GM18505 (cell line): Measurements from ENCODE around the gene CARHSP1.
"Not testable (repeated sequence)": the region's sequence is repeated elsewhere in the genome, so short reads cannot be mapped to it uniquely, and the experiment has no call there.

Experiments used
- ATAC-seq: cut with Tn5 transposase; IDR thresholded peaks from one replicate; pipeline ENCODE4 v1.9.1; 2021; ENCODE audit not compliant: unreplicated experiment
- POLR2A ChIP-seq: IDR thresholded peaks from 4 replicates; pipeline ENCODE4 v1.6.1; 2011; ENCODE audit warnings: borderline replicate concordance; ENCODE audit not compliant: insufficient read depth, insufficient read length; ENCODE audit errors: extremely low read depth

The CARHSP1 gene

DNA sequence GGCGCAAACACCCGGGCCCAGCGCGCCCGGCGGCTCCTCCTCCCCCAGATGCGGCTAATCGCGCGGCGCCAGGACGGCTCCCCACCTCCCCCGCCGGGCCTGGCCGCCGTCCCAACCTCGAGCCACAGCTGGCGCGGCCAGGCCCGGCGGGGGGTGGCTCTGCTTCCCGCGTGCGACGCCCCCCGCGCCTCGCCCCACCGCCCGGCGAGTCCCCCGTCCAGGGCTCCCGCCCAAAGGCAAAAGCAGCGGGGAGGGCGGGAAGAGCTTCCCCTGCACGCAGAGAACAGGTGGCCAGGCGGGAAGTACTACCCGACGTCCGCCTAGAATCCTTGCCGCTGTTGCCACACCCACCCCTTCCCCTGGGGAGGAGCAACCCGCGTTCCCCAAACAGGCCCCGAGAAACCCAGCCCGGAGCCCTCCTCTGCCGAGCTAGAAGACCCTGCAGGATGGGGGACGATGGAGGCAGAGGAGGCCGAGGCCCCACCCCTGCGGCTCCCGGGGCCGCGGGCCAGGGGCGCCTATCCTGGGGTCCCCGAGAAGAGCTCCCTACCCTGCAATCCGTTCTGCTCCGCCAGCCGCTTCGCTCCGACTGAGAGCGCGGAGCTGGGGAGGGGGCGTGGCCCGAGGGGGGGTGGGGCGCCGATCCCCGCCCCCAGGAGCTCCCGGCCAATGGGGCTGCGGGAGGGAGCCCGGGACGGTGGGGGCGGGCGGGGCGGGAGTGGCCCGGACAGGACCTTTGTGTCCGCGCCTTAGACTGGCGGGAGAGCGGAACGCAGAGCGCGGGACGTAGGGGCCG, at the start of gene CARHSP1:
Gene CARHSP1, minus strand, starts transcription at position 591 of the 796 bp plus-strand sequence. CDS start 9,678 bp downstream, outside the sequence.
- ATAC-seq, result peak; percentile 63
- peak; percentile 71 for TF ChIP-seq POLR2A

GRCh38 chr16:8917336-8917735, 48.5 kb upstream of the CARHSP1 start:
- ATAC-seq, result not testable (repeated sequence)

DNA sequence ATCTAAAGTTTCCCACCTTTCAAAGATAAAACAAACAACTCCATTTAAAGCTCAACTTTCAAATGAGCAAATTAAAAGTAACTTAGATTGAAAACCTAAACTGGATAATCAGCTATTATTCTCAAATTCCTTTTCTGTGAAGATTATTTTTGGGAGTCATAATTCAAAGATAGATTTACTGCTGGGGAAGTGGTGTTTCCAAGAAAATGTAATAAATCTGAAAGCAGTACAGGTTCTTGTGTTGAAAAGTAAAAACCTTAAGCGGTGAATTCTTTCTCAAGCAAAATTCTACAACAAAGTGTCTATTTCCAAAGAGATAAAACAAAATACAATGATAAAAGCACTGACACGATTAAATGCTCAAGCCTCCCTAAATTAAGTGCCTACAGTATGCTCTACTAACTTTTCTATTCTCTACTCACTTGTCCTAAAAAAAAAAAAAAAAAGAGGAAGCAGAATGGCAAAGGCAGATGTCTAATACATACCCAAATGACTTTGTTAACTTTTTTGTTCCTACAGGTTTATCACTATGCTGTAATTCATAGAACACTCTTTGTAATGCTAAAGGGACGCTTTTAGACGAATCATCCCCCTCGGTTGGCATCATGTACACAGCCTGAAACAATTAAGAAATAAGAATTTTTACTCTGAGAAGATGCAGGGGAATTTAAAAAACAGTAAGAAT, 47.9 kb upstream of the CARHSP1 start:
- TF ChIP-seq POLR2A, result no peak
- ATAC-seq, result no peak

DNA sequence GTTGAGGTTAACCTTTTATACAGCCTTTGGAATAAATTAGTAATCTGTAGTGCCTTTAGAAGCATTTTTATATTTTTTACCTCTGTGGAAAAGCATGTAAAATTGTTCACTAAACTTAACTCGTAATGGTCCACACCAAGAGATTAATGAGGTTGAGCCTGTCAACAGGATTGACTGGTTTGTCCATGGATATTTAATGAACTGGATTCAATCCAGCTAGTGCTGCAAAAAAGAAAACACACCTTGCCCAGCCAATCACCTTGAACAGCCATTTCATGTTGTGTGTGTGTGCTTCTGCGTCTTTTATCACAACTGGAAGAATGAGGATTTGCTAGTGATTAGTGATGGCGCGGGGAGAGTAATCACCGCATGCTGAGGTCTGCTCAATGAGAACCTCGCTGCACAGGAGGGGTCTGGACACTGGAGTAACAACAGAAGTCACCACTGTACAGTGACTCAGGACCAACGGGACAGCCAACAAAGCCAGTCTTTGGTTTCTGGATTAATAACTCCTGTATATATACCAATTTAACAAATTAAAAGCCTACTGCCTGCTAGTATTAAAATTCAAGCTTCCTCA, 47.0 kb upstream of the CARHSP1 start:
- no peak for TF ChIP-seq POLR2A
- ATAC-seq, result no peak

- ATAC-seq, result no peak
- TF ChIP-seq POLR2A, result no peak
Measured at GRCh38 chr16:8914098-8914497, 45.3 kb upstream of the CARHSP1 start.

- no peak for TF ChIP-seq POLR2A
- no peak for ATAC-seq
Measured at GRCh38 chr16:8912793-8913192, 44.0 kb upstream of the CARHSP1 start.

GRCh38 chr16:8910811-8911210, 42.0 kb upstream of the CARHSP1 start:
- no peak for ATAC-seq

DNA sequence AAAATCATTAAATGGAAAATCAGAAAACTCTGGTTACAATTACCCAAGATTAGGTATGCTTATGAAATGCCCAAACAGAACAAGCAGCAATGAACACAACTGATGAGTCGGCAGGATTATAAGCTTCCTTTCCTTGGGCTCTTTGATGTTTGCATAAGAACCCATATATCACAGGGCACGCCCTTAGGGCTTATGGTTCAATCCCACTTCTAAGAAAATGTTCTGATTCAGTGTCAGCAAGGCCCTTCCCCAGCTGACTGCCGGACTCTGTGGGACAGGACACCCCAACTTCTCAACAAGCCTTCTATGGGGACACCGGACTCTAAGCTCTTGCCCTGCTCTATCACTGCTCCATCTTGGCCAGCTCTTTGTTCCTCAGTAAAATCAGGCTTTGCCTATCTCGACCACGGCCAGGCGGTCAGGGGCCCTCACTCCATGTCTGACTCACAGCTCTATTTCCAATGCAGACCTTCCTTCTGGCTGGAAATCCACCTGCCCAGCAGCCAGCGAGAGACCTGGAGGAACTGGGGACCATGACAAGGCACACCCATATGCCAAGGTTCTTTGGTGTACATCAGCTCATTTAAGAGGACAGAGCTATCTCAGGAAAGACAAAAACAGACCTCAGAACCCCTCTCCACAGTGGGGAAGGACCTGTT, 40.1 kb upstream of the CARHSP1 start:
- no peak for TF ChIP-seq POLR2A
- no peak for ATAC-seq

More at GRCh38 chr16:8910811-8911210, 42.0 kb upstream of the CARHSP1 start:
- TF ChIP-seq POLR2A, result no peak

- no peak for ATAC-seq
- no peak for TF ChIP-seq POLR2A
Measured at GRCh38 chr16:8907096-8907495, 38.3 kb upstream of the CARHSP1 start.

DNA sequence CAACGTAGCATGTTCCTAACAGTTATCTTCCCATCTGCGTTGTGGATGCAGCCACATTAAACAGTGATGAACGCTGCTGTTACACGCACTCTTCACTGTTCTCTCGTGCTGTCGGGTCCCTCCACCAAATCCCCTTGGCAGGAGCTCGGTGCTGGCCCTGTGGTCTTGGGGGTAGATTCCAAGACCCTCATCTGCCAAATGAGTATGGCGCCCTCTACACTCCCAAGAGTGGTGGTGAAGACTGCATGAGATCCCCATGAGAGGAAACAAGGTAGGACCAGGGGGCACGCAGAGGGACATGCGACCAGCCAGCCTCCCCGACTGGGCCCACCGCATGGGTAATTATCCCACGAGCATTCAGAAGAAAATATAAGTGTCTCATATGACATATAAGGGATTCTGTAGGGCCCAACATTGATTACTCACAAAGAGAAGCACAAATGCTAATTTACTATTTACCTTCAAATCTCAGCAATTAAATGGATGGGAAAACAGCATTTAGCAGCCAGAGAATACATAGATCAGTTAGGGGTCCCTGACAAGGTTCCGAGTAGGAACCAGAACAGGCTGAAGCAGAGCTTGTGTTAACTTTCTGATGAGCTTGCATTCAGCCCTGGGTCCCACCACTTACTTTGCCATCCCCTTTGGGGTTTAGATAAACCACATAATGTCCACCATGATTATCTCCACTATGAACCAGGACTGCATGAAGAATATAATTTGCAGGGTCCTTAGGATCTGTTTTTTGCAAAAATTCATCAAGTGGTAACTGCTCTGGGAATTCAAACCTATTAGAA, 37.2 kb upstream of the CARHSP1 start:
- ATAC-seq, result no peak
- TF ChIP-seq POLR2A, result no peak

GRCh38 chr16:8905168-8905762, 36.5 kb upstream of the CARHSP1 start:
- ATAC-seq, result no peak
- TF ChIP-seq POLR2A, result no peak

- no peak for TF ChIP-seq POLR2A
- no peak for ATAC-seq
Measured at GRCh38 chr16:8904018-8904430, 35.2 kb upstream of the CARHSP1 start.
